Activated CD4-positive, alpha-beta T cell treated with anti-CD3 and anti-CD28 coated beads, Interleukin-2, amount 50 U/mL, for 48 hours (primary cell): Measurements from ENCODE around the gene INTS2.
"Not testable (repeated sequence)": the region's sequence is repeated elsewhere in the genome, so short reads cannot be mapped to it uniquely, and the experiment has no call there.

Source experiments
- DNase-seq, 2 experiments: peaks; one replicate each; pipeline ENCODE4 v3.0.0-alpha.2; 2020

The INTS2 gene

DNA sequence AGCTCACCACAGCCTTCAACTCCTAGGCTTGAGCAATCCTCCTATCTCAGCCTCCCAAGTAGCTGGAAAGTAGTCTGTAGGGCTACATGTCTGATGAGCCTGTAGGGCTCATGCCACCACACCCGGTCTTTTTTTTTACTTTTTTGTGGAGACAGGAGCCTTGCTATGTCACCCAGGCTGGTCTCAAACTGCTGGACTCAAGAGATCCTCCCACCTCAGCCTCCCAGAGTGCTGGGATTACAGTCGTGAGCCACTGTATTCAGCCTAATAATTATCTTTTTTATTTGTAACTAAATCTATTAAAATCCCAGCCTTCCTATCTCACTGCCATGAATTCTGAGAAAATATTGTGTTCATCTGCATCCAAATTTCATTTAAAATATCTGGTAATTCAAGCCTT, 79.5 kb downstream of the INTS2 start:
- DNase-seq = no peak

DNA sequence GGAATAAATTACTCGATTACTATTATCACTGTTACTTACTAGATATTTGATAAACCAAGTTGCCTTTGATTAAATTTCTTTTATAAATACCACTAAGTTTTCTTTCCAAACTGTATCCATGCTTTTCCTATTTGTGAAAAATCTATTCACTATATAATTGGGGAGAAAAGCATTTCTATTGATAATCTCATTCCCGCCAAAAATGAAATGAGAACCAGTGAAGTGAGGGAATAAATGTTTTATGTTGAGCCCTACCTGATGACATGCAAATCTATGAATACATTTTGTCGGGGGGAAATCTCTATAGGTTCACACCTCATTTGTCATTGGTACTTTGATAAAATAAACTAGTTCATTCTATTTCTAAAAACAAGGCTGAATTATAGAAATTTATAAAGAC, 80.1 kb downstream of the INTS2 start:
- DNase-seq = no peak

DNA sequence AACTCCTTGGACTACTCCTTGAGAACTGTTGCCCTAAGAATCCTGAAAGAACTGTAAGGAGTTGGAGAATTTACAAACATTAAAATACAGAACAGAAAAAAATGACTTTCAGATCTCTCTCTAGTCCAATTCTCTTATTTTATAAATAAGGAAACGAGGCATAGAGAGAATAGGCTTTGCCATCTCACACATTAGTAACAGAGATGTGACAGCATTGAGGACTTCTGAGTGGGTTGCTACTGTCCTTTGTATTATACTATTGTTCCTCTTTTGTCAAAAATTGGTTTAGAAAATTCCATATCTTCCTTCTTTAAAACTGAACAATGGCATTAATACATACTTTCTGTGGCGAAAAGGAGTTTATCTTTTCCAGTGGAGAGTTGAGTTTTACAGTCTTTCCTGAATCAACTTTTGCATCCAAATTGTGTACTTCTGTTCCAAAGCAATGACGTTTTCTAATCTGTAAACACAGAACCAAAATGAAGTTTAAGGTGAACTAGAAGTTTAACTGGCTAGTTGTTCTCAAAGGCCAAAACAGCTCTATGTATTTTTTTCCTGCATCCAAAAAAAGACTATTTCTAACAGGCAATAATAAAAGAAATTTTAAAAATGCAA, 80.9 kb downstream of the INTS2 start:
- no peak for DNase-seq

DNA sequence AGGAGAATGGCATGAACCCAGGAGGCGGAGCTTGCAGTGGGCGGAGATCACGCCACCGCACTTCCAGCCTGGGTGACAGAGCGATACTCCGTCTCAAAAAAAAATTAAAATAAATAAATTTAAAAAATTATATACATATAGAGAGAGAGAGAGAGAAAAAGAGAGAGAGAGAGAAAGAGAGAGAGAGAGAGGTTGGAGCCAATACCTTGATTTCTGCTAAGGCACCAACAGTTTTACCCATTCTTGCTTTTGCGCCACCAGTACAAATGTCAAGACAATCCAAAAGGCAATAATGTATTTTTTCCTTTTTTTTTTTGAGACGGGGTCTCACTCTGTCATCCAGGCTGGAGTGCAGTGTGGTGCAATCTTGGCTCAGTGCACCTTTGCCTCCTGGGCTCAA, 81.7 kb downstream of the INTS2 start:
- no peak for DNase-seq

DNA sequence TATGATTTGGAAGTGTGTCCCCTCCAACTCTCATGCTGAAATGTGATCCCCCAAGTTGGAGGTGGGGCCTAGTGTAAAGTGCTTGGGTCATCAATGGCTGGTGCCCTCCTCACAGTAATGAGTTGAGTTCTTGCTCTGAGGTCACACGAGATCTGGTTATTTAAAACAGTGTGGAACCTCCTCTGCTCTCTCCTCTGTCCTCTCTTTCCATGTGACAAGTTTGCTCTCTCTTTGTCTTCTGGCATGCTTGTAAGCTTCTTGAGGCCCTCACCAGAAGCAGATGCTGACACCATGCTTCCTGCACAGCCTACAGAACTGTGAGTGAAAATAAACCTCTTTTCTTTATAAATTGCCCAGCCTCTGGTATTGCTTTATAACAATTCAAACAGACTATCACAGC, 84.3 kb downstream of the INTS2 start:
- no peak for DNase-seq

DNA sequence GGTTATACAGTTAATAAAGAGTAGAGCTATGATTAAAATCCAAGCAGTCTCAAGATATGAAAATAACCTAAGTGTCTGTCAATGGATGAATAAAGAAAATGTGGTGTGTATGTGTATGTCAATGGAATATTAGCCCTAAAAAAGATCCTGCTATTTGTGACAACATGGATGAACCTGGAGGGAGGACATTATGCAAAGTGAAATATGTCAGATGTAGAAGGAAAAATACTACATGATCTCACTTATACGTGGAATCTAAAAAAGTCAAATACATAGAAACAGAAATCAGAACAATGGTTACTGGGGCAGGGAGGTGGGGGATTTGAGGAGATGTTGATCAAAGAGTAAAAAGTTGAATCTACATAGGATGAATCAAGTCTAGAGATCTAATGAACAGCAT, 84.9 kb downstream of the INTS2 start:
- DNase-seq = no peak

DNA sequence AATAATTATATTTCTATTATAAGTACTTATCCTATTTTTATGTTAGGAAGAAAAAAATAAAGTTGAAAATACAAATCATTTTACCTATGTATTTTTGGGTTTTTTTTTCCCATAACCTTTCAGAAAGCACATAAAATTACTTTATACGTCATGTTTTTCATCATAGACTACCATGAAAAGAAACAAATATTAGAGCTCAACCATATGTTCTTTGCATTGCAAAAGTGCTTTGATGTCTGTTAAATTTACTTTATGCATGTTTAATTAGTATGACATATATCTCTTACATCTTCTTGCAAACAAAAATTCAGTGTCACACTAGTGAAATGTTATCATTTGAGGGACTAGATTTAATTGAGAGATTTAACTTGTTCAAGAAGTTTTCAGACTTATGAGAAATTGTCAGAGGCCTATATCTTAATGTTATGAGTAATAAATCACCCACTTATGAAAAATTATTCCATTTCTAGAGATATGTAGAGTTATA, 88.4 kb downstream of the INTS2 start:
- no peak for DNase-seq

DNA sequence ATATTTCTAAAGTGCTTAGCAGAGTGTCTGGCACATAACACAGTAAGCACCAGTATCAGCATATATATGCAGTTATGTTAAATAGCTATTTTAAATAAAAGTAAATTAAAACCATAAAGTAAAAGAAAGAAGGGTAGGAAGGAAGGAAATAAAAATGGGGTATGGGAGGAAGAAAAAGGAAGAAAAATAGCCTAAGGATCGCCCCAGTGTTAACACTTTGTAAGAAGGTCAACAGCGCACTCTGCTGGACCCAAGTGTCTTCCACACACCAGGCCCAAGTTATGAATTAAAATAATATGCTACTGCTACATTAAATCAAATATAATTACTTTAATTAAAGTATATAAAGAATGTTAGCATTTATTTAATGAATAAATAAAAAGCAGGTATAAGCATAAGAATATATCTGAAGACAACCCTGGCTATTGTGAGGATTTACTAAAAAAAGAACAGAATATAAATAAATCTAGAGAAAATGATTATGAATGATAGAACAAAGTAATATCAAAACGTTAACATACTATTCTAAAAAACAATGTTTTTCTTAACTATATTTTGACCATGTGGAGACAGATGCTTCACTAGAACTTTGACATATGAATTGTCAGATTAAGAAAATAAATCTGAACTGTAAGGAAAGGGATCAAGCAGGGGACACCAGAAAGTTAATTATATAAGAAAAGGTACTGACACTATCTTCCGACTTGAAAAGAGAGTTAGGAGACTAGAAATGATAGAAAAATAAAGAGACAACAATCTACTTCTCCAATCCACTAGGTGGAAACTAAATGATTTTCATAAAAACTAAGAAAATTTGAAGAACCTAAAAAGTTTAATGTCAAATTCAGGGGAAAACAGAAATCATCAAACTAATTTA, 90.4 kb downstream of the INTS2 start:
- peak; percentile 47 to 62 for DNase-seq

DNA sequence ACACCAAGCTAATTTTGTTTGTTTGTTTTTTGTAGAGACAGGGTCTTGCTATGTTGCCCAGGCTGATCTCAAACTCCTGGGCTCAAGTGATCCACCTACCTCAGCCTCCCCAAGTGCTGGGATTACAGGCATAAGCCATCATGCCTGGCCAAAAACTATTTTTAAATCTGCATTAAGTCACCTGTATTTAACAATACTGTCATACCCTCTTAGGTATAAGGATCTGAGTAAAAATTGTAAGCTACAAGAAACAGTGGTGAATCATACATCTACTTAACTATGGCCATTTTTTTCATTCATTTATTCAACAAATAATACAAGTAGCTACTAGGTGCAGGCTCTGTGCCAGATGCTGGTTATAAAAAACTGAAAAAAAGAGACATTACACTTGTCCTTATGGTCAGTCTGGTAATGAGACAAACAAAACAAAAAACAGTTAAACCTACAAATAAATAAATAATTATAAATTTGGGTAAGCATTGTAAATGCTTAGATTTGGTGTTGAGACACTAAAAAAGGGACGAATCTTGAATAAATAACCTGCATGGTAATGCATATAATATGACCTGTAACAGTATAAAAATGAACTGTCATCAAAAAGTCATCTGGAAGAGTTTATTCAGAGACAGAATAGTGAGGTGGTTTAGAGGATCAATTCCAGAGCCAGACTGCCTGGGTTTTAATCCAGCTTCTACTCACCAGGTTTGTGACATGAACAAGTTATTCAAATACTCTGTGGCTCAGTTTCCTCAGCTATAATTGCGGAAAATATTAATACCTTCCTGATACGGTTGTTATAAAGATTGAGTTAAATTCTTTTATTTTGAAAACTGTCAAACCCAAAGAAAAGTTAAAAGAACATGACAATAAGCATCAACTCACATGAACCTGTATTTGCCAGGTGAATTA, 91.3 kb downstream of the INTS2 start:
- DNase-seq = no peak

DNA sequence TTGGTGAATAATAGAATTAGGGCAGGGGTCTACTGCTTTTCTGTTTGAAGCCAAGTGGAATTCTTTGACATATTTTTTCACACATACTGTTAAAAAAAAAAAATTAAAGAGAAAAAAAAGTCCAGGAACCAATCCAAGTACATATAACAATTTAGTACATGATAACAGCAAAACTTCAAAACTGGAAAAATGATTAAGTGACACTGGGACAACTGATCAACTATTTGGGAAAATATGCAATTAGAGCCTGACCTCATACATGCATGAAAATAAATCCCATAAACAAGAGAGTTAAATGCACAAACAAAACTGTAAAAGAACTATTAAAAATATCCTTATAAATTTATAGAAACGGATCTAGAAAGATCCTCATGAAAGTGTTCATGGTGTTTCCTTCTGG, 92.2 kb downstream of the INTS2 start:
- no peak for DNase-seq

DNA sequence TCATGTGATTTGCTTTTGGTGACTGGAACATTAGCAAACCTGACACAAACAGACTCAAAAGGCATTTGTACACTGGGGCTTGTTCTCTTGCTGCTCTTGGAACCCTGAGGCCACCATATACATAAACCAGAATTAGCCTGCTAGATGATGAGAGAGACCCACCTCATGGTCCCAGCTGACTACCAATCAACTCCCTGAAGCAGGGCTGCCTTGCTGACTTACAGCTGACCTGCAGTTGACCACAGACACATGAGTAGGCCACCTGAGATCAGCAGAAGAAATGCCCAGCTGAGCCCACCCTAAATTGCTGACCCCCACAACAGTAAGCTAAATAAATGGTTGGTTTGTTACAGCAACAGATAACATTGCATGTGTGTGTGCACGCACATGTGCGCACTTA, 93.2 kb downstream of the INTS2 start:
- DNase-seq = no peak

DNA sequence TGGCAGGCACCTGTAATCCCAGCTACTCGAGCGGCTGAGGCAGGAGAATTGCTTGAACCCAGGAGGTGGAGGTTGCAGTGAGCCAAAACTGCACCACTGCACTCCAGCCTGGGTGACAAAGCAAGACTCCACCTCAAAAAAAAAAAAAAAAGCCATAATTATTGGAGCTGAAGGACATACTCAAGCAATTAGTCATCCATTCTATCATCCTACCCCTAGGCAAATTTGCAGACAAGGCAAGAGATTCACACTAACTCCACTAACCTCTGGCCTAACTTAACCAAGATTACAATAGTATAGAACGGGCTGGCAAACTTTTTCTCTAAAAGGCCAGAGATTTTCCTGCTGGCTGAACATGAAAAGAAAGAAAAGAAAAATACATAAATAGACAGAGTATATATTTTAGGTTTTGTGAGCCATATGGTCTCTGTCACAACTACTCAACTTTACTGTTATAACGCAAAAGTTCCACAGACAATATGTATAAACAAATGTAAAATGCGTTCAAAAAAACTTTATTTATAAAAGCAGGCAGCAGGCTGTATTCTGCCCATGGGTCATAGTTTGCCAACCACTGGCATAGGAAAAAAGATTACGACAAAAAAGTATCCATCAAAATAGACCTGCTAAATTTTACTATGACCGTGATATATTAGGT, 94.1 kb downstream of the INTS2 start:
- DNase-seq = no peak

DNA sequence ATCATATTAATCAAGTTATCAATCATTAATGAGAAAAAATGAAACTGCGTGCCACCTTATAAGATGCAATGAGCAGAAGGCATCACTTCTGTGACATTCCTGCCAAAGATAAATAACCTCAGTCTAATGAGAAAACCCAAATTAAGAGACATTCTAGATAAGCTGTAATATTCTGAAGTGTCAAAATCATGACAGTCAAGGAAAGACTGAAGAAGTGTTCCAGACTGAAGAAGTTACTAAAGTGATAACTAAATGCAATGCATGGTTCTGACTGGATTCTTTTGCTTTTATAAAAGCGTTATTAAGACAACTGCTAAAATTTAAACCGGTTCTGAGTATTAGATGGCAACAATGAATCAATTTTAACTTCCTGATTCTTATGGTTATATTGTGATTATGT, 95.3 kb downstream of the INTS2 start:
- DNase-seq = no peak

DNA sequence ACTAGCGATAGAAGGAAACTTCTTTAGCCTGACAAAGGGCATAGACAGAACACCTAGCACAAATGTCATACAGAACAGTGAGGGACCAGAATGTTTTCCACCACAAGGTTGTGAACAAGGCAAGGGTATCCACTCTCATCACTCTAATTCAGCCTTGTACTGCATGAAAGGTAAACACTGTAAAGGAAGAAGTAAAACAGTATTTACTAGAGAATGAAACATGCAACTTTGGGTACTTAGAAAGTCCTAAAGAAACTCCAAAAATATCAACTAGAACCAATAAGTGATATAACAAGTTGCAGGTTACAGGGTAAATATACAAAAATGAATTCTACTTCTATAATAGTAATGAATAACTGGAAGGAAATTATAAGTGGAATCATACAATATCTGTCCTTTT, 96.7 kb downstream of the INTS2 start:
- DNase-seq = no peak

DNA sequence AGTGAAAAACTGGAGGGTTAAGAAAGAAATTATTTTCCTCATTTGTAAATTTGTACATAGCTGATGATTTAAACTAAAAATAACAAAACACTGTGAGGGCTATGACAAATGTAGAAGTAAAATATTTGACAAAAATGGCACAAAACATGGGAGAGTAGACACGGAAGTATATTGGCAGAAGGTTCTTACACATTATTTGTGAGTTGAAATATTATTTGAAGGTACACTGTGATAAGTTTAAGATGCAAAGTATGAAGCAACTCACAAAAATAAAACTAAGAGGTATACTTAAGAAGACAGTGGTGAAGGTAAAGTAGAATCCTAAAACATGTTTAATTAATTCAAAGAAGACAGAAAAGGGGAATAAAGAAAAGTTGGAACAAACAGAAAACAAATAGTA, 99.1 kb downstream of the INTS2 start:
- no peak for DNase-seq

DNA sequence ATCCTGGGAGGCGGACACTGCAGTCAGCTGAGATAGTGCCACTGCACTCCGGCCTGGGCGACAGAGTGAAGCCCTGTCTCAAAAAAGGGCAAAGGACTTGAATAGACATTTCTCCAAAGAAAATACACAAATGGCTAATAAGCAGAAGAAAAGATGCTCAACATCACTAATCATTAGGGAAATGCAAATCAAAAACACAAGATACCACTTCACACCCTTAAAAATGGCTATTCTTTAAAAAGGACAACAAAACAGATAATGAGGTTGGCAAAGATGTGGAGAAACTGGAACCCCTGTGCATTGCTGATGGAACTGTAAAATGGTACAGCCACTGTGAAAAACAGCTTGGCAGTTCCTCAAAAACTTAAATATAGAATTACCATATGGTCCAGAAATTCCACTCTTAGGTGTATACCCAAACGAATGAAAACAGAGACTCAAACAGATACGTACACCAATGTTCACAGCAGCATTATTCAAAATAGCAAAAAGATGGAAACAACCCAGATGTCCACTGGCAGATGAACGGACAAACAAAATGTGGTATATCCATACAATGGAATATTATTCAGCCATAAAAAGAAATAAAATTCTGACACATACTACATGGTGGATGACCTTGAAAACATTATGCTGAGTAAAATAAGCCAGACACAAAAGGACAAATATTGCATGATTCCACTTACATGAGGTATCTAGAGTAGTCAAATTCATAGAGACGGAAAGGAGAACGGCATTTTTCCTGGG, 100.0 kb downstream of the INTS2 start:
- DNase-seq = no peak

DNA sequence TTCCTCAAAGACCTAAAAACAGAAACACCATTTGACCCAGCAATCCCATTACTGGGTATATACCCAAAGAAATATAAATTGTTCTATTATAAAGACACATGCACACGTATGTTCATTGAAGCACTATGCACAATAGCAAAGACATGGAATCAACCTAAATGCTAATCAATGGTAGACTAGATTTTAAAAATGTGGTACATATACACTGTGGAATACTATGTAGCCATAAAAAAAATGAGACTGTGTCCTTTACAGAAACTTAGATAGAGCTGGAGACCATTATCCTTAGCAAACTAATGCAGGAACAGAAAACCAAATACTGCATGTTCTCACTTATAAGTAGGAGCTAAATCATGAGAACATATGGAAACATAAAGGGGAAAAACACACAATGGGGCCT, 100.9 kb downstream of the INTS2 start:
- not testable (repeated sequence) for DNase-seq

DNA sequence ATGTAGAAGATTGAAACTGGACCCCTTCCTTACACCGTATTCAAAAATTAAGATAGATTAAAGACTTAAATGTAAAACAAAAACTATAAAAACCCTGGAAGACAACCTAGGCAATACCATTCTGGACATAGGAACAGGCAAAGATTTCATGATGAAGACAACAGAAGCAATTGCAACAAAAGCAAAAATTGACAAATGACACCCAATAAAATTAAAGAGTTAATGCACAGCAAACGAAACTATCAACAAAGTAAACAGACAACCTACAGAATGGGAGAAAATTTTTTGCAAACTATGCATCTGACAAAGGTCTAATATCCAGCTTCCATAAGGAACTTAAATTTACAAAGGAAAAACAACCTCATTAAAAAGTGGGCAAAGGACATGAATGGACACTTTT, 101.6 kb downstream of the INTS2 start:
- DNase-seq = not testable (repeated sequence)

DNA sequence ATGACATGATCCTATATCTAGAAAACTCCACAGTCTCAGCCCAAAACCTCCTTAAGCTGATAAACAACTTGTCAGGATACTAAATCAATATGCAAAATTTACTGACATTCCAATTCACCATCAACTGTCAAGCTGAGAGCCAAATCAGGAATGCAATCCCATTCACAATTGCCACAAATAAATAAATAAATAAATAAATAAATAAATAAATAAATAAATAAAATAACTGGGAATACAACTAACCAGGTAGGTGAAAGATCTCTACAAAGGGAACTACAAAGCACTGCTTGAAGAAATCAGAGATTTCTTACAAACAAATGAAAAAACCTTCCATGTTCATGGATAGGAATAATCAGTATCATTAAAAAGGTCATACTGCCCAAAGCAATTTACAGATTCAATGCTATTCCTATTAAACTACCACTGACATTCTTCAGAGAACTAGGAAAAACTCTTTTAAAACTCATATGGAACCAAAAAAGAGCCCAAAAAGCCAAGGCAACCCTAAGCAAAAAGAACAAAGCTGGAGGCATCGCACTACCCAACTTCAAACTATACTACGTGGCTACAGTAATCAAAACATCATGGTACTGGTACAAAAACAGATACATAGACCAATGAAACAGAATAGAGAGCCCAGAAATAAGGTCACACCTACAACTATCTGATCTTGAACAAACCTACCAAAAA, 102.2 kb downstream of the INTS2 start:
- no peak for DNase-seq

DNA sequence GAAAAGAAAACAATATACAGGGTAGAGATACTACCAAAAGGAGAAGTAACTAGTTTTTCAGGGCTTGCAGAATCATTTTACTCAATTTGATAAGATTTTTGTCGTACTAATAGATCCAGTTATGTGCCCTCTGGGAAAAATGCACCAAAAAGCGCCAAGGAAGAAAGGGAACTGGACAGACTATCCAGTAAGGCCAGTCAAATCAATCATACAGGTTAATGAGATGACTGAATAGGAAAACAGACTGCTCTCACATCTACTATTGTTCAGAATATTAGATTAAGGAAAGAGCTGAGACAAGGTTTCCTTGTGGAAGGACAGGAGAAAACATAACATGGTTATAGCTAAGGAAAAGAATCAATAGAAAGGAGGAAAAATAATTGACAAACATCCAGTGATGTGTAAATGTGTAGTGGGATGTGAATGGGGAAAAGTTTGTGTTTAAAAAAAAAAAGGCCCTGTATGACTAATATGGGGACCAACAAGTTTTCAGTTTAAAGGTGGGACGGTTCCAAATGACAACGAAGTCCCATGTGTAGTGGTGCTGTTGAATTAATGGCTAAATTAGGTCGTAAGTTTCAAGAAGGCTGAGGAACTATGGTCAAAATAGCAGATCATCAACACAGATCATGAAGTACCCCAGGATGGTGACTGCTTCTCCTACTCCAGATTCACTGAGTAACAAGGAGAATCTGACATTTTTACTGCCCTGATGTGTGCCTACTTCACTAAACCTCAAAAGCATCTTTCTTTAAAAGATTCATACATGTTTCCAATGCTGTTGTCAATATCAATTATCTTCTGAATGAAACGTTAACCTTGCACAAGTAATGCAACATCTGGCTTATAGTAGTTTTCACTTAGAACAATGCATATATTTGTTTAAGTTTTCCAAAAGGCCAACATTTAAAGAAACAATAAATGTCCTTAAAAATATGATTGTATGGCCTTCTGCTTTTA, 105.2 kb downstream of the INTS2 start:
- no peak for DNase-seq
